T-helper 1 cell treated with Interleukin-12 subunit alpha and Interleukin-12 subunit beta and Interleukin-4 antibody, amounts not matched to agents 30 ng/mL and 1 ng/mL, for 36 hours (primary cell): Measurements from ENCODE around the gene PTGIS. TPM values are rescaled to one million over a fixed set of nuclear protein-coding genes. Genes with fewer than 3 reads are reported as not detected.

Experiments
- intact Hi-C: fragments of 100-400 bp; cut with micrococcal nuclease; formaldehyde crosslinking; loops from one replicate; pipeline ENCODE4 v1.15.1; 2024
- total RNA-seq: library from RNA; stranded (reverse); gene quantifications from 2 replicates; pipeline ENCODE4 v1.2.3, GENCODE V29; 2022

The PTGIS gene
- total RNA-seq, 1 donor from 2014 or later: 11.7 TPM

DNA sequence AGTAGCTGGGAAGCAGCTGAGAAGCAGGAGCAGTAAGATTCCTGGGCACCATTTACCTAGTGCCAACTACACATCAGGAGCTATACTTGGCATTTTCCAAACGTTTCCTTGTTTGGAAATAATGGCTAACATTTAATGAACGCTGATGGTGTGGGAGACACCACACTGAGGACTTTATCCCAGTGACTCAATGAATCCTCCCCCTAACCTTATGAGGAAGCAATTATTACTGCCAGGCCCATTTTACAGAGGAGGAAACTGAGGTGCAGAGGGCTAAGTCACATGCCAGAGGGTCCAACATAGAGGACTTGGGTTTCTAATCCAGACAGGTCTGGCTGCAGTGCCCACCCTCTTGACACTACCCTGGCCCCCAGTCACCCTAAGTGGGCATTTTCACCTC is 6.1 kb downstream of the PTGIS start:
- intact Hi-C loops: no loop called here

DNA sequence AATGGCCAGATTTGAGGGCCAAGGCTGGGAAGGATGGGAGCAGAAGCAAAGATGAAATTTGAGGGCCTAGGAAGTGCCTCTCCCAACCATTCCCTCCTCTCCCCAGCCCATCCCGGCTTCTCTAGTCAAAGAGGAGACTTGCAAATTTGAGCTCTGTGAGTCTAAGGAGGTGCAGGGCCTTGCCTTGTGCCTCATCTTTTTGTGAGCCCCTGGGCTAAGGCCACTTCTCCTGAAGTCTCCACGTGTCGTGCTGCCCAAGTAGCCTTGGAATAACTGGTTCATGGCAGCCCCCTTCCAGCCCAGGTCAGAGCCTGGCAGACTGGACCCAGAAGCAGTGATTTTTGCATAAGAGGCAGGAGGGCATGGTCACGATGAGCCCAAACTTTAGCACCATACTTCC is 6.7 kb downstream of the PTGIS start:
- intact Hi-C loops: no loop called here

- intact Hi-C loops: no loop called here
These were observed 7.3 kb downstream of the PTGIS start for GRCh38 chr20:49560646-49561045.

GRCh38 chr20:49560186-49560585 is 7.8 kb downstream of the PTGIS start:
- intact Hi-C loops: no loop called here

DNA sequence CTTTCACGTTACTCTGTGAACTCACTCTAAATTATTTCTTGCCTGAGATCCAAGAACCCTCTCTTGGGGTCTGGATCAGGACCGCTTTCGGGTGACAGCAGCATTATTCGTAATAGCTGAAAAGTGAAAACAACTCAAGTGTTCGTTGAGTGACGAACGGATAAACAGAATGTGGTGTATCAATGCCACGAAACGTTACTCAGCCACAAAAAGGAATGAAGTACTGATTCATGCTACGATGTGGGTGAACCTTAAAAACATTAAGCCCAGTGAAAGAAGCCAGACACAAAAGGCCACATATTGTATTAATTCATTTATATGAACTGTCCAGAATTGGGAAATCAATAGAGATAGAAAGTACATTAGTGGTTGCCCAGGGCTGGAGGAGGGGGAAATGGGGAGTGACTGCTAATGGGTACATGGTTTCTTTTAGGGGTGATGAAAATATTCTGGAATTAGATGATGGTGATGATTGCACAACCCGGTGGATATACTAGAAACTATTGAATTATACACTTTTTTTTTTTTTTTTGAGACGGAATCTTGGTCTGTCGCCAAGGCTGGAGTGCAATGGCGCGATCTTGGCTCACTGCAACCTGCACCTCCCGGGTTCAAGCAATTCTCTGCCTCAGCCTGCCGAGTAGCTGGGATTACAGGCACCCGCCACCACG is 8.4 kb downstream of the PTGIS start:
- intact Hi-C loops: no loop called here

DNA sequence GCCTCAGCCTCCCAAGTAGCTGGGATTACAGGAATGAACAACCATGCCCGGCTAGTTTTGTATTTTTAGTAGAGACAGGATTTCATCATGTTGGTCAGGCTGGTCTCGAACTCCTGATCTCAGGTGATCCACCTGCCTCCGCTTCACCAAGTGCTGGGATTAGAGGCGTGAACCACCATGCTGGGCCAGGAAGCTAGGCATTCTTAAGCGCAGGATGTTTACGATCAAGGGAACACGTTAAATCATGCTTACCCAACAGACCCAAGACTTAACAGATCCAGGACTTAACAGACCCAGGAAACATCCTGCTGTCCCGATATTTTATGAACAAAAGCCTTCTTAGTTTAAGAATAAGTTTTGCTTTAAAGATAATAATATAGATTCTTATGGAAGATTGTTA is 9.1 kb downstream of the PTGIS start:
- intact Hi-C loops: no loop called here

- intact Hi-C loops: no loop called here
These were observed 10.5 kb downstream of the PTGIS start for GRCh38 chr20:49557449-49557848.

- intact Hi-C loops: no loop called here
These were observed 11.3 kb downstream of the PTGIS start for GRCh38 chr20:49556621-49557020.

- intact Hi-C loops: loop anchor here (2.0 kb wide), 1 partner anchor 47 kb away; no protein-coding TSS in a partner anchor
These were observed 18.0 kb downstream of the PTGIS start for GRCh38 chr20:49549801-49550551.

- intact Hi-C loops: no loop called here
These were observed 19.5 kb downstream of the PTGIS start for GRCh38 chr20:49548371-49548947.

- intact Hi-C loops: no loop called here
These were observed 22.4 kb downstream of the PTGIS start for GRCh38 chr20:49545572-49545971.

GRCh38 chr20:49544535-49544934 is 23.4 kb downstream of the PTGIS start:
- intact Hi-C loops: no loop called here

DNA sequence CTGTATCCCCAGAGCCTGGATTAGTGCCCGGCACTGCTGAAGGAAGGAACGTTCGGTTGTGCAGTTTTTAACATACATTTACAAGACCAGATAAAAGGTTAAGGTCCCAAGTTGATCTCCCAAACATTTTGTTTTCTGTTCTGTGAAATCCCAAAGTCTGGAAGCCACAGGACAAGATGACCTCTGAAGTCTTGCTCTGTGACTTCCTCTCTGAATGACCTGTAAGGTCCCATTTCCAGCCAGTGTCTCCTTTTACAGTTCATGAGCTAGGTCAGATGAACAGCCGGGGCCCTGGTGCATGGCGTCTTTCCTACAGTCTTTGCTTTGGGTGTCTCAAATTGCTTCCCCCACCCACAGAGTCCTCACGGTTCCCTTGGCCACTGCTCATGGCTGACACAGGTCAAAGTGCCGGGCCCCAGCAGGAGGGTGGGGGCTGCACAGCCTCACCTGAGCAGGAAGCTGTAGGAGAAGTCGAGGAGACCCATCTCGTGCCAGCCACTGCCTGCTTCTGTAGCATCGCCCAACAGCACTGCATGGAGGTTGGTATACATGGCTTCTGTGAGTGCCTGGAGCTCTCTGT is 24.0 kb downstream of the PTGIS start:
- intact Hi-C loops: no loop called here

DNA sequence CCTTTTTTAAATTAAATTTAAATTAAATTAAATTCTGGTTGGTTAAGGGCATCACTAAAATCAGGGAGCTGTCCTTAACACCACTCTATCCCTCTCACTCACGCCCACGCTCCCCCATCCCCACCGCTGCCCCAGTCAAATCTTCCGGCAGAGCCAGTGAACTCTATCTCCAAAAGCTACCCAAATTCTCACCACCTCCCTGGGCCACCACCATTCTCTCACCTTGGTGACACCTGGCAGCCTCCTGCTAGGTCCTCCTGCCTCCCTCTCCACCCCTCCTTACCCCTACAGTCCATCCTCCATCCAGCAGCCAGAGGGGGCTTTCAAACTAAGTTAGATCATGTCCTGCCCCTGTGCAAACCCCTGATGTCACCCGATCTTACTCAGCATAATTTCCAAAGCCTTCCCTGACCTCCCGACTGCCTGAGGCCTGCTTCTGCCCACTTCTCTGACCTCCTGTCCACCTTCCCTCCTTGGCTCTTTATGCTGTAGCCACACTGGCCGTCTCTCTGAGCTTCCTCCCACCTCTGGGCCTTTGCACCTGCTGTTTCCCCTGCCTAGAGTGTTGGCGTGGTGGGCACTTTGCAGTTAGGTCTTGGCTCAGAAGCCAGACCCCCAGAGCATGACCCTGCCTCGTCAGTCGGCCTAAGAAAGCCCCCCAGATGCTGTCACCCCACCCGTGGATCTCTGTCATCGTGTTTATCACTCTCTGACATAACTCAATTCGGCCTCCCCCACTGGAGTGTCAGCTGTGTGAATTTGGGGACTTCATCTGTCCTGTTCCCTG is 24.7 kb downstream of the PTGIS start:
- intact Hi-C loops: no loop called here

GRCh38 chr20:49542514-49542991 is 25.4 kb downstream of the PTGIS start:
- intact Hi-C loops: no loop called here

GRCh38 chr20:49541733-49542513 is 26.0 kb downstream of the PTGIS start:
- intact Hi-C loops: loop anchor here (1.0 kb wide), 4 partner anchors 52 to 386 kb away; no protein-coding TSS in a partner anchor

DNA sequence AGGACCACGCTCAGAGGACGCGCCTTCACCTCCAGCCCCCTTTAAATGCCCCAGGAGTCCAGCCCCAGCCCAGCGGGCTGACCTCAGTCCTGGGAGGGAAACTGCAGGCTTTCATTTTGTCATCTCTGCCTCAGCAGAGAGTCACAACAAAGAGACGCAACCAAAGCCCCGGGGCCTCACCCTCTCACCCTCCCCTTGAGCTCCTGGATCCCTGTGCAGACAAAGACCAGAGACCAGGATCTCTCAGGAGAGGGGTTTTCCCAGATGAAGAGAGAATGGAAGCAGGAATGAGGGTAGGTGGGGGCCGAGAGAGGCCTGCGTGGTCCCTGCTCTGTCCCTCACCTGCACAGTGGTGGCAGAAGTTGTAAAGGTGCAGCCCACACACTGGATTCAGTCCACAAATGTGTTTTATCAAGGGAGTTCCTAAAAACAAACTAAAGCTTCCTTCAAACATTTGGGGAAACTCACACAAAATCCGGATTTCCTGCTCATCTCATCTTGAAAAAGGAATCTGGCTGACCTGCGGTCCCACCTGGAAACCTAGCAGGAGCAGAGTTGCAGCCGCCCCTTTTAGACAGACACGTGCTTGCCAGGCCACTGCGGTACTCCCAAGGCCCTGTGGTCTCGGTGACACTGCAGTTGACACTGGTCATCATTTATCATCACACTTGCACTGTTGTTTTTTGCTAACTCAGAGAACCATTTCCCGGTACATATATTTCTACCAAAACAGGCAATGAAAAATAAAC is 27.1 kb downstream of the PTGIS start:
- intact Hi-C loops: loop anchor here (1.0 kb wide), 4 partner anchors 53 to 387 kb away; no protein-coding TSS in a partner anchor

DNA sequence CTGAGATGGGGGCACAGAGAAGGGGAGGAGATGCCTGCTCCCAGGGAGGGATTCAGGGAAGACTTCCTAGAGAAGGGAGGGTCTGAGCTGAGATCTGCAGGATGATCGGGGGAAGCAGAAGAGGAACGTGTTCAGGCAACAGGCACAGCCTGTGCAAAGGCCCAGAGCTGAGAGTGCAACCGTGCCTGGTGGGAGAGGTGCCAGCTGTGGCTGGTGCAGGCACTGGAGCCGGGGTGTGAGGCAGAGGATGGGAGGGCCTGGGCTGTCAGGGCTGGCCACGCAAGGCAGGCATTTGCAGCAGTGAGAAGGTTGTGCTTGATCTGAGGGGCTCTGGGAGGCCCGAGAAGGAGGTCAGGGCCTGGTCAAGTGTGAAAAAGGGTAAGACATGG is 27.7 kb downstream of the PTGIS start:
- intact Hi-C loops: no loop called here

DNA sequence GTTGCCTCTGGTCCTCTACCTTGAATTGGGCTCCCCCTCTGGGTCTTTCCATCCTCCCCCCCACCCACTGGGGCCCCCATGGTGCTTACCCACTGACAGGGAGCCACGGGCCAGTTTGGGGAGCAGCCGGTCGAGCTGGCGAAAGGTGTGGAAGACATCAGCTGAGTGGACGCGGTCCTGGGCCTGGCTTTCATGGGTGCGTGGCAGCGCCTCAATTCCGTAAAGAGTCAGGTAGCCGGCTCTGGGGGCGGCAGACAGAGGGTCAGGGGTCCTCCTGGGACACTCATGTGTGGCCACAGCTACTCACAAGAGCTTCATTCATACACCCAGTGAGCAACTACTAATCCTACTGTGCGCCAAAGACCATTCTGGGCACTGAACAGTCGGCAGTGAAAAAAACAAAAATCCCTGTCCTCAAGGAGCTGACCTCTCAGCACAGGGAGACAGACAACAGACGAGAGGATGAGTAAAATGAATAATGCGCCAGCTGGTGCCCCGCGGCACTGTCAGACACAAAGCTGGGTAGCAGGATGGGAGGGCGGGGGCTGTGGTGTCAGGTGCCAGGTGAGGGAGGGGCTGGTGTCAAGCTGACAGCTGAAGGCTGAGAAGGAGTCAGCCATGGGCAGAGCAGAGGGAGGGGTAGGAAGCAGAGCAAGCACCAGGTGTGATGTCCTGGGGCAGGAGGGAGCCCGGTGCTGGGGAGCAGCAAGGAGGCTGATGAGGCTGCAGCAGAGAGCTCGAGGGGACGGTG is 28.3 kb downstream of the PTGIS start:
- intact Hi-C loops: loop anchor here (10.0 kb wide), 1 partner anchor 495 kb away; the partner anchor contains the start of gene CSE1L
